ENCODE data around the gene ZNF692.
"Not testable (repeated sequence)": the region's sequence is repeated elsewhere in the genome, so short reads cannot be mapped to it uniquely, and the experiment has no call there.

The ZNF692 gene

DNA sequence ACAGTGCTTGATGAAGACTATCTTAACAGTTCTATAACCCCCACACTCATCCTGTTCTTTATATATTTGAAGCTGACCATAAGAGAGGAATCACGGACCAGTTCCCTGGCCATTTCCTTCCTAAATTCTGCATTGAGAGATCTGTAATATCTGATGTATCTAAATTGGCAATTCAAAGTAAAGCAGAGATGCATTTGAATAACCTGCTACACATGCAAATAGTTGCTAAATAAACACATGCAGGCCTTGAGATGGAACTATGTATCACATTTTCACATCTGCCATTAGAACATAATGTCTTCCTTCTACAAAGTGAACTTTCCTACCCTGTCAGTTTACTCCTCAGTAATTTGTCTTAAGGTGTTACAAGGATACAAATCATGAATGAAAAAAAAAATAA lies 26.8 kb upstream of the ZNF692 start:
- no peaks in the 10 kb centered on the region for H3K27me3 ChIP-seq
- H3K27ac ChIP-seq, result no peak overlapping the region
- no peaks in the 10 kb centered on the region for H3K36me3 ChIP-seq
- H3K4me3 ChIP-seq (ENCODE audit: low read depth in 1 of 2, low read length in 1 of 2), result no peak overlapping the region
- no peaks in the 10 kb centered on the region for H3K9me3 ChIP-seq
- TF ChIP-seq, protein P1, sequence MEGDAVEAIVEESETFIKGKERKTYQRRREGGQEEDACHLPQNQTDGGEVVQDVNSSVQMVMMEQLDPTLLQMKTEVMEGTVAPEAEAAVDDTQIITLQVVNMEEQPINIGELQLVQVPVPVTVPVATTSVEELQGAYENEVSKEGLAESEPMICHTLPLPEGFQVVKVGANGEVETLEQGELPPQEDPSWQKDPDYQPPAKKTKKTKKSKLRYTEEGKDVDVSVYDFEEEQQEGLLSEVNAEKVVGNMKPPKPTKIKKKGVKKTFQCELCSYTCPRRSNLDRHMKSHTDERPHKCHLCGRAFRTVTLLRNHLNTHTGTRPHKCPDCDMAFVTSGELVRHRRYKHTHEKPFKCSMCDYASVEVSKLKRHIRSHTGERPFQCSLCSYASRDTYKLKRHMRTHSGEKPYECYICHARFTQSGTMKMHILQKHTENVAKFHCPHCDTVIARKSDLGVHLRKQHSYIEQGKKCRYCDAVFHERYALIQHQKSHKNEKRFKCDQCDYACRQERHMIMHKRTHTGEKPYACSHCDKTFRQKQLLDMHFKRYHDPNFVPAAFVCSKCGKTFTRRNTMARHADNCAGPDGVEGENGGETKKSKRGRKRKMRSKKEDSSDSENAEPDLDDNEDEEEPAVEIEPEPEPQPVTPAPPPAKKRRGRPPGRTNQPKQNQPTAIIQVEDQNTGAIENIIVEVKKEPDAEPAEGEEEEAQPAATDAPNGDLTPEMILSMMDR (IDR thresholded peaks at IDR 0.05), result no peak
- no peaks in the 10 kb centered on the region for H3K4me1 ChIP-seq (ENCODE audit: control insufficient read depth in 1 of 2, insufficient read depth in 1 of 2, low read depth in 1 of 2, low read length in 1 of 2)

DNA sequence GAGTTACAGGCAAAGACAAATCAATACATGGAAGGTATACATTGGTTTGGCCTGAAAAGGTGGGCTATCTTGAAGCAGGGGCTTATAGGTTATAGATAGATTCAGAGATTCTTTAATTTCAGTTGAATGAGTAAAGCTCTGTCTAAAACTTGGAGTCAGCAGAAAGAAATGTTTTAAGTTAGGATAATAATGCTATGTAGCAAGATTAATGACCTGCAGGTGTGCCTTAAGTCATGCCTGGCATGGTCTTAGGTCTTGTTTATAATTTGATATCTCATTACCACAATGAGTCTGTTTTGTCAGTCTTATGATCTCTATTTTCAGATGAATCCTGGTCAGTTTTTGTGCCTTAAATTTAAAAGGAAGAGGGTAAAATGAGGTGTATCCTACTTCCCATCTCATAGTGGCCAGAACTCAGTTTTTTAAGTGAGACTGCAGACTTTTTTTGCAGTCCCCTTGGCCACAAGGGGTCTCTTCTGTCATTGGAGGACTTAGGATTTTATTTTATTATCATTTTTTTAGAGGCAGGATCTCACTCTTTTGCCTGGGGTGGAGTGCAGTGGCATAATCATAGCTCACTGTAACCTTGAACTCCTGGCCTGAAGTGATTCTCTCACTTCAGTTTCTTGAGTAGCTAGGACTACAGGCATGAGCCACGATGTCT lies 25.9 kb upstream of the ZNF692 start:
- H3K27ac ChIP-seq, result no peak overlapping the region
- H3K9me3 ChIP-seq, result no peaks in the 10 kb centered on the region
- H3K27me3 ChIP-seq, result no peaks in the 10 kb centered on the region
- H3K4me1 ChIP-seq (ENCODE audit: control insufficient read depth in 1 of 2, insufficient read depth in 1 of 2, low read depth in 1 of 2, low read length in 1 of 2), result no peaks in the 10 kb centered on the region
- H3K36me3 ChIP-seq, result no peaks in the 10 kb centered on the region
- TF ChIP-seq, protein P1 (IDR thresholded peaks at IDR 0.05), result no peak
- no peak overlapping the region for H3K4me3 ChIP-seq (ENCODE audit: low read depth in 1 of 2, low read length in 1 of 2)

DNA sequence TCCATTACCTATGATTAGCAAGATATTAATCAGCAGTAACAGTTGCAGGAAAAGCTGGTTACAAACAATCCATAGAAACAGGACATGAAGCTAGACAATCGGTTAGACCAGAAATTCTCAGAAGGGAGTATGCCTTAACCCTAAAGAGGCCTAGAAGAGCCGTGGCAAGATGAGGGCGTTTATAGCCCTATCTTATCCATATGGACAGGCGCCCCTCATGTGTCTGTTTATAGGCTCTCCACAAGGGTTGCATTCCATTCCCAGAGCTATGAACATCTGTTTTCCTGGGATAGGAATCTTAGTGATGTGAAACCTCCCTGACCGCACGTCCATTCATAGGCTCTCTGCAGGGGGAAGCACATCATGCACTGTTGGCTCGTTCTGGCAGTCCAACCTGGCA lies 23.5 kb upstream of the ZNF692 start:
- H3K9me3 ChIP-seq; H3K36me3 ChIP-seq; H3K4me1 ChIP-seq (ENCODE audit: control insufficient read depth in 1 of 2, insufficient read depth in 1 of 2, low read depth in 1 of 2, low read length in 1 of 2); H3K27me3 ChIP-seq; H3K4me3 ChIP-seq (ENCODE audit: low read depth in 1 of 2, low read length in 1 of 2); H3K27ac ChIP-seq: not testable (repeated sequence)

DNA sequence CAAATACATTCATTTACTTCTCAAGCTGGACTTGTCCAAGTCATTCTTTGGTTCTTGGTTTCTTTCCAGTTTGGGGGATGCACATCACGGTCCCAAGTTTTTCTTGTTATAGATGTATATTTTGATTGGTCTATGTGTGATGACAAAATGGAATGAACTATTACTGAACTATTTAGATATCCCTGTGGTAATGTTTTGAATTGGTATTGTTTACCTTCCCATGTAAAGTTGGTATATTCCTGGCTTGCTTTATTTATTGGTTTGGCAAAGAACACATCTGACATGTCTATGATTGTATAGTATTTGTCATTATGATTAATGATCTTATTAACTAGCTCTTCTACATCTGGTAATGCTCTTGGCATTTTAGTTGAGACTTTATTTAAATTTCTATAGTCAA lies 22.4 kb upstream of the ZNF692 start:
- H3K4me1 ChIP-seq (ENCODE audit: control insufficient read depth in 1 of 2, insufficient read depth in 1 of 2, low read depth in 1 of 2, low read length in 1 of 2), result no peaks in the 10 kb centered on the region
- H3K27ac ChIP-seq, result no peak overlapping the region
- no peaks in the 10 kb centered on the region for H3K36me3 ChIP-seq
- TF ChIP-seq, protein P1 (IDR thresholded peaks at IDR 0.05), result no peak
- H3K9me3 ChIP-seq, result no peaks in the 10 kb centered on the region
- H3K27me3 ChIP-seq, result no peaks in the 10 kb centered on the region
- H3K4me3 ChIP-seq (ENCODE audit: low read depth in 1 of 2, low read length in 1 of 2), result no peak overlapping the region

DNA sequence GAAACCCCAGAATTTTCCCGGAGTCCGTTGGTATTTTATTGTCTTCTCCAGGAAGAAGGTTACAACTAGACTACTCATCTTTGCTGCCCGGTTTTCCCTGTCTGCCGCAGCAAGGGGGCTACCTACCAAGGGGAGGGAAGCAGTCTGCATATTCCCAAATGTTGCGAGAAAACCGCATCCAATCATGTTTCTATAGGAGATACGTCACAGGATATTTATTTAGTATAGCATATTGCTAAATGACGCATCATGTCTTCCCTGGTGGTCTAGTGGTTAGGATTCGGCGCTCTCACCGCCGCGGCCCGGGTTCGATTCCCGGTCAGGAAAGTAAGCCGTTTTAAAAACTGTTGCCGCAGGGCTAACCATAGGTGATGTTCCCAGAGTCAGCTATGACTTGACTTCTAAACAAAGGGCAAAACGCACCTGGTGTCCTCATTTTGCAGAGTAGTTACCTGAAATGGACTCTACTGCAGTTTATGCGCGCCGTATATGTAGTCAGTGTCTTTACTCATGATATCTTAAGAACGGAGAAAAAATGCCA lies 15.2 kb upstream of the ZNF692 start:
- peak overlapping the region; percentile 73 to 74 for H3K4me3 ChIP-seq (ENCODE audit: low read depth in 1 of 2, low read length in 1 of 2)
- TF ChIP-seq, protein P1 (IDR thresholded peaks at IDR 0.05), result no peak
- peak overlapping the region; percentile 80 for H3K27ac ChIP-seq
- no peaks in the 10 kb centered on the region for H3K27me3 ChIP-seq
- no peaks in the 10 kb centered on the region for H3K36me3 ChIP-seq
- peaks cover 9 to 17% of the 10 kb centered on the region in 2 experiments for H3K4me1 ChIP-seq (ENCODE audit: control insufficient read depth in 1 of 2, insufficient read depth in 1 of 2, low read depth in 1 of 2, low read length in 1 of 2)
- H3K9me3 ChIP-seq, result no peaks in the 10 kb centered on the region

DNA sequence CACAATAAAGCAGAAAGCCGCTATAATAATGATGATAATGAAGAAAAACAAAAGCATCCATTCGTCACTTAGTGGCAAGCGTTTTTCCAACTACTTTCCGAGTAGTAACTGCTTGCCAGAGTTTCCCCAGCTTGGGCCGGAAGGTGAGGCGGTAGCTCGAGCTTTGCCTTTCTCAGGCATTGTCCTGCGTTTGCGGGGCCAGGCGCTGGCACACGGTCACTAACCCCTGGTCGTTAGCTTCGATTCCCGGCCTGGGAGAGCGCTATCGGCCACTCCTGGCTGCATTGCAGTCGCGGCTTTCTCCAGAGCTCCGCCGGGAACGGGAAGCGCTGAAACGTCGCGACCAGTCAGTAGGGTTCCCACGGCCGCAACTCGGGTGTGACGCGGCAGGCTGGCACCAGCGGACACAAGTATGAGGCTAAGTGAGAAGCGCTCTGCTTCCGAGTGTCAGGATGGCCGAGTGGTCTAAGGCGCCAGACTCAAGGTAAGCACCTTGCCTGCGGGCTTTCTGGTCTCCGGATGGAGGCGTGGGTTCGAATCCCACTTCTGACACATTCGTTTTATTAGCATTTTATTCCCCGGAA lies 14.6 kb upstream of the ZNF692 start:
- H3K27ac ChIP-seq, result peak overlapping the region; percentile 80
- peak overlapping the region; percentile 73 to 74 for H3K4me3 ChIP-seq (ENCODE audit: low read depth in 1 of 2, low read length in 1 of 2)
- no peaks in the 10 kb centered on the region for H3K36me3 ChIP-seq
- TF ChIP-seq, protein P1 (IDR thresholded peaks at IDR 0.05), result peak; percentile 10
- H3K4me1 ChIP-seq (ENCODE audit: control insufficient read depth in 1 of 2, insufficient read depth in 1 of 2, low read depth in 1 of 2, low read length in 1 of 2), result peaks cover 9 to 17% of the 10 kb centered on the region in 2 experiments
- no peaks in the 10 kb centered on the region for H3K27me3 ChIP-seq
- no peaks in the 10 kb centered on the region for H3K9me3 ChIP-seq
